Prostate gland (tissue), 2 donors: ENCODE data around the gene DNAI2.

Experiments used
- POLR2AphosphoS5 ChIP-seq: sonication (generic); formaldehyde crosslinking; IDR thresholded peaks from one replicate; pipeline ENCODE4 v1.6.1; 2017; ENCODE audit warnings: antibody characterized with exemption
- TF ChIP-seq, protein P1 (sequence below), 4 experiments: fragments of 200-600 bp in 2 of 4; fragments of 450-650 bp in 2 of 4; sonication (generic) in 2 of 4; IDR thresholded peaks; 1 replicate in 3 of 4; 2 replicates in 1 of 4; pipeline ENCODE4 v1.5.1; 2016 to 2019; ENCODE audit warnings: antibody characterized with exemption in 4 of 4, mild to moderate bottlenecking in 2 of 4, moderate library complexity in 2 of 4

DNA sequence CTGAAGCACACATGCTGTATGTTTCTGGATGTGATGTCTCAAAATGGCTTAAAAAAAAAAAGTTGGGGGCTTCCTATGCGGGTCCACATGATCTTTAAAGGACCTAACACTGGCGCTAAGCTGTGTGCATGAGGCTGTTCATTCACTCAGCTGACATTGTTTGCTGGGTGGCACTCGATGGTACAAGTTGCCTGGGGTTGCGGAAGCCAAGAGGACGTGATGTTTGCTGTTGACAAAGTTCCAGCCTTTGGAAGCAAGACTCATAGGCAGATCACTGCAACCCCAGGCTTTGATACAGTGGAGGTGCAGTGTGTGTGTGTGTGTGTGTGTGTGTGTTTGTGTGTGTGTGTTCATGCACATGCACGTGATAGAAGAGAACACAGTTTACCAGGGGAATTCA is 29.5 kb upstream of the DNAI2 start:
- TF ChIP-seq, protein P1, sequence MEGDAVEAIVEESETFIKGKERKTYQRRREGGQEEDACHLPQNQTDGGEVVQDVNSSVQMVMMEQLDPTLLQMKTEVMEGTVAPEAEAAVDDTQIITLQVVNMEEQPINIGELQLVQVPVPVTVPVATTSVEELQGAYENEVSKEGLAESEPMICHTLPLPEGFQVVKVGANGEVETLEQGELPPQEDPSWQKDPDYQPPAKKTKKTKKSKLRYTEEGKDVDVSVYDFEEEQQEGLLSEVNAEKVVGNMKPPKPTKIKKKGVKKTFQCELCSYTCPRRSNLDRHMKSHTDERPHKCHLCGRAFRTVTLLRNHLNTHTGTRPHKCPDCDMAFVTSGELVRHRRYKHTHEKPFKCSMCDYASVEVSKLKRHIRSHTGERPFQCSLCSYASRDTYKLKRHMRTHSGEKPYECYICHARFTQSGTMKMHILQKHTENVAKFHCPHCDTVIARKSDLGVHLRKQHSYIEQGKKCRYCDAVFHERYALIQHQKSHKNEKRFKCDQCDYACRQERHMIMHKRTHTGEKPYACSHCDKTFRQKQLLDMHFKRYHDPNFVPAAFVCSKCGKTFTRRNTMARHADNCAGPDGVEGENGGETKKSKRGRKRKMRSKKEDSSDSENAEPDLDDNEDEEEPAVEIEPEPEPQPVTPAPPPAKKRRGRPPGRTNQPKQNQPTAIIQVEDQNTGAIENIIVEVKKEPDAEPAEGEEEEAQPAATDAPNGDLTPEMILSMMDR (IDR thresholded peaks at IDR 0.05), result no peak
- no peak for TF ChIP-seq POLR2AphosphoS5
